ENCODE data around the gene JAK2. TPM values are rescaled to one million over a fixed set of nuclear protein-coding genes. Genes with fewer than 3 reads are reported as not detected.
A peak's percentile ranks its signal among the peaks of the same experiment; 100 is the strongest.
"Not testable (repeated sequence)": the region's sequence is repeated elsewhere in the genome, so short reads cannot be mapped to it uniquely, and the experiment has no call there.

Gene JAK2
- total RNA-seq: 30.8 and 32.0 TPM in 2 replicates

DNA sequence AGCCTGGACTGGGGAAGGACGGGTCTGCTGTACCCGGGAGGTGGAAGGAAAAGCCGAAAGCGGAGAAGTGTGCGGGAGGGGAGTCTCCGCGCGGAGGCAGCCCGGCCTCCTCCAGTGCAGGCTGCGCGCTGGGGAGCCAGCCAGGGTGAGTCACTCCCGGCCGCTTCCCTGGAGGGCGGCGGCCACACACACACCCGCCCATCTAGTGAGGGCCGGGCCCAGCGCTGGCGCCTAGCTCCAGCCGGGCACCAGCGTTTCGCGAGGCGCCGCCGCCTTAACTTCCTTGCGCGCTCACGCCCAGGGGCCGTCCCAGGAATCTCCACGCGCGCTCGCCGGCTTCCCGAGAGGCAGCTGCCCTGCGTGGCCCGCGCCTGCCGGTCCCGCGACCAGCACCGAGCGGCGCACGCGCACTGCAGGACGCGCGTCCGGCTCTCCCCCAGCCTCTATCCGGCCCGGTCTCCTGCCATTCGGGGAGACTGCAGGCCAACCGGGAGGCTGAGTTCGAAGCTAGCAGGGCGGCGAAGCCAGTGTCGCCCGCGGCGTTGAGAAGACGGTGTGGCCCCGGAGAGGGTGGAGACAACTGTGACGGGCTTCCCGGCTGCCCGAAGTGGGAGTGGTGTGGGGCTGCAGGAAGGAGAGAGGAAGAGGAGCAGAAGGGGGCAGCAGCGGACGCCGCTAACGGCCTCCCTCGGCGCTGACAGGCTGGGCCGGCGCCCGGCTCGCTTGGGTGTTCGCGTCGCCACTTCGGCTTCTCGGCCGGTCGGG lies at the start of gene JAK2:
Gene JAK2 (plus strand): TSS at position 652 of the 765 bp plus-strand sequence. CDS start 36,716 bp downstream, outside the sequence.
- Mint-ChIP-seq H3K27ac (peak within 1 kb of the TSS; percentile 96), H3K4me1 (ENCODE audit: low read depth) (peaks cover 54% of the 10 kb centered on the region), H3K36me3 (ENCODE audit: low read depth) (peaks cover 10% of the 10 kb centered on the region), H3K27me3 (ENCODE audit: insufficient read depth) (no peaks in the 10 kb centered on the region), H3K4me3 (peak within 1 kb of the TSS; percentile 92), H3K9me3 (no peaks in the 10 kb centered on the region)
- DNase-seq (ENCODE audit: low spot score): peak; percentile 87
- intact Hi-C loops (cut with micrococcal nuclease): loop anchor here (1.0 to 10.0 kb wide), 18 partner anchors 18 to 1697 kb away; partner anchors contain the start of genes AK3, CD274, CDC37L1 and GLIS3

DNA sequence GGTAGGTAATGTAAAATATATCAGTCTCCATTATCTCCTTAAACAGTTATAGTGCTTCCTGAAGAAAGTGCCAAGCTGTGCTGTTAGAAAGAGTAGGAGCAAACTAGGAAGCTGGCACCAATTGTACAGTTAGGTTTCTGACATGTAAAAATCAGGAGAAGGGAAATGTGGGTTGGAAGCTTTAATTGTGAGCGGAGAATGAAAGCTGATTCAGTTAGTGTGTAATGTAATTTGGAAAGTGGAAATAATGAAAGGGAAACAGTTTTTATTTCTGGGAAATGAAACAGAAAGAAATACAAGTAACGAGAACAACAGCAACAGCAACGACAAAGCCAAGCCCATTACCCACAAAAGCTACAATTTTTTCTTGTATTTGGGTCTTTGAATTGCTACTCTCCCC lies 48.8 kb upstream of the JAK2 start:
- intact Hi-C loops (cut with micrococcal nuclease): loop anchor here (1.0 to 5.0 kb wide), 10 partner anchors 8 to 651 kb away; partner anchors contain the start of genes CD274, JAK2, PLGRKT and RCL1
- Mint-ChIP-seq H3K27me3 (ENCODE audit: insufficient read depth) (no peaks in the 10 kb centered on the region), H3K4me1 (ENCODE audit: low read depth) (peaks cover 55% of the 10 kb centered on the region)

DNA sequence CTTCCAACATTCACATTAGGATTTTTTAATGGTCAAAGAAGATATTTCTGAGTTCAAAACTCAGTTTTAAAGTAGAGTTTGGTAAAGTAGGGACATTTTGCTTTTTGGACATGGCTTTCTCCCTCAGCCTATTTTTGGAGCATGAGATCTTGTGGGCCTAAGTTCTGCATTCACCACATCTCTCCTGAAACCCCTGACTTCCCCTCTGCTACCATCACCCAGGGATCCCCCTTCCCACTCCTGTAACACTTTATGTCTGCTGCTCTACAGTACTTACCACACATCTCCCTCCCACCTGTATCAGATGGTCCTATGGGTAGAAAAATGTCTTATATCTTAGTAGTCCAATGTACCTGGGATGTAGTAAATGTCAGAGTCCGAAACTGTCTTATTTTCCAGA lies 48.2 kb upstream of the JAK2 start:
- DNase-seq (ENCODE audit: low spot score): no peak
- peak overlapping the region; percentile 91 for H3K27ac Mint-ChIP-seq
- intact Hi-C loops (cut with micrococcal nuclease): loop anchor here (1.0 to 5.0 kb wide), 10 partner anchors 7 to 650 kb away; partner anchors contain the start of genes CD274, JAK2, PLGRKT and RCL1
- no peaks in the 10 kb centered on the region for H3K9me3 Mint-ChIP-seq
- no peaks in the 10 kb centered on the region for H3K27me3 Mint-ChIP-seq (ENCODE audit: insufficient read depth)
- H3K4me1 Mint-ChIP-seq (ENCODE audit: low read depth): peaks cover 55% of the 10 kb centered on the region
- peaks cover 3% of the 10 kb centered on the region for H3K36me3 Mint-ChIP-seq (ENCODE audit: low read depth)
- peak overlapping the region; percentile 70 for H3K4me3 Mint-ChIP-seq

More for the DNA sequence above, 48.8 kb upstream of the JAK2 start:
- peaks cover 4% of the 10 kb centered on the region for H3K36me3 Mint-ChIP-seq (ENCODE audit: low read depth)
- peak overlapping the region; percentile 64 for H3K4me3 Mint-ChIP-seq
- no peak for DNase-seq (ENCODE audit: low spot score)
- H3K9me3 Mint-ChIP-seq: no peaks in the 10 kb centered on the region
- H3K27ac Mint-ChIP-seq: peak overlapping the region; percentile 83

DNA sequence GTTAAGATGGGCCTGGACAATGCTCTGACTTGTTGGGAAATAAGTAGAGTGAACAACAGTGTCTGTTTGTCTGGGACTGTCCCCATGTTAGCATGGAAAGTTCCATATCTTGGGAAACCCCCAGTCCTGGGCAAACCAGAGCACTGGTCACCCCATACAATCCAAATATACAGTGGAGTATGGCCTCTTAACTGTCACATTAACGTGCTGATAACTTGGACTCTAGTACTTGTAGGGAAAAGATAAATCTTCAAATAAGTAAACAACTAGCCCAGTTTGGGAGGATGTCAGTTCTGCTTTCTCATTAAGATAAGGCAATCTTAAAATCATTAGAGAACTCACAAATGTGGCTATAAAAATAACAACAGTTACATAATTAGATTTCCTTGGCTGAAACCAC lies 47.6 kb upstream of the JAK2 start:
- peak overlapping the region; percentile 70 for H3K4me3 Mint-ChIP-seq
- peak overlapping the region; percentile 91 for H3K27ac Mint-ChIP-seq
- no peaks in the 10 kb centered on the region for H3K9me3 Mint-ChIP-seq
- no peak for DNase-seq (ENCODE audit: low spot score)
- peaks cover 60% of the 10 kb centered on the region for H3K4me1 Mint-ChIP-seq (ENCODE audit: low read depth)
- H3K27me3 Mint-ChIP-seq (ENCODE audit: insufficient read depth): no peaks in the 10 kb centered on the region
- peaks cover 2% of the 10 kb centered on the region for H3K36me3 Mint-ChIP-seq (ENCODE audit: low read depth)
- intact Hi-C loops (cut with micrococcal nuclease): loop anchor here (2.0 to 5.0 kb wide), 4 partner anchors 145 to 650 kb away; partner anchors contain the start of genes CD274, PLGRKT and RCL1

DNA sequence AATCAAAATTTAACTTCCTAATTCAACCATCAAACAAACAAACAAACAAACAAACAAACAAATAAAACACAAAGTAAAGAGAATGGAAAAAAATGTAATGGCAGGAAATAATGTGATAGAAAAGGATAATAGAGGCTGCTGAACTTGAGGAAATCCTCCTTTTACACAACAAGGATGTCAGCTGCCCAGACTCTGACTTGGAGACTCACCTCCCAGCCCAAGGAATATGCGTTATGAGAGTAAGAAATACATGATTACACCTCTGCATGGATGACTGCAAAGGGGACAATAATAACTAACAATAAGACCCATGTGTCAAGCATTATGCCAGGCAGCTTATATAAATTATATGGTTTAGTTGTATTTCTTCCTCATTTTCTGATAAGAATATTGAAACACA lies 46.6 kb upstream of the JAK2 start:
- intact Hi-C loops (cut with micrococcal nuclease): loop anchor here (2.0 to 5.0 kb wide), 4 partner anchors 260 to 649 kb away; partner anchors contain the start of genes CDC37L1 and PLGRKT
- H3K4me3 Mint-ChIP-seq: peak overlapping the region; percentile 5
- no peaks in the 10 kb centered on the region for H3K9me3 Mint-ChIP-seq
- no peaks in the 10 kb centered on the region for H3K27me3 Mint-ChIP-seq (ENCODE audit: insufficient read depth)
- peaks cover 71% of the 10 kb centered on the region for H3K4me1 Mint-ChIP-seq (ENCODE audit: low read depth)
- DNase-seq (ENCODE audit: low spot score): no peak
- H3K27ac Mint-ChIP-seq: peak overlapping the region; percentile 74
- no peaks in the 10 kb centered on the region for H3K36me3 Mint-ChIP-seq (ENCODE audit: low read depth)

DNA sequence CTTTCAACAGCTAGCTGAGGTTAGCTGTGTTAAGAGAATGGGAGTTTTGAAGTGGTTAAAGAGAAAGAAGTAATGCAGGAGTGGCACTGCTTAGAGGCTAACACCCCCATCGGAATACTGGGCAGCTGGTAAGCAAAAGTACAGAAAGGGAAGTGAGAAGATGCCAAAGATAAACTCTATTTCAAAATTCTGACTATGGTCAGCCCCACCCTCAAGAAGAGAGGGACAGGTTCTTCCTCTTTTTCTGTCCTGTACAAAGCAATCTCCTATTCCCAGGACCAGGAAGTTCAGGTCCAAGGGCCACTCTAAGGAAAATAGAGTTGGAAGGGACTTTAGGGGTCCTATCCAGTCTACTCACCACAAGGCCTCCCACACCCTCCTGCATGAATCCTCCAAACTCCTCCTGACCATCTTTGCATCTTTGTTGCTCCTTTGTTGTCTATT lies 45.9 kb upstream of the JAK2 start:
- Mint-ChIP-seq H3K27me3 (ENCODE audit: insufficient read depth) (no peaks in the 10 kb centered on the region), H3K36me3 (ENCODE audit: low read depth) (no peaks in the 10 kb centered on the region), H3K4me1 (ENCODE audit: low read depth) (peaks cover 75% of the 10 kb centered on the region), H3K9me3 (no peaks in the 10 kb centered on the region), H3K27ac (peak overlapping the region; percentile 74), H3K4me3 (peak overlapping the region; percentile 5)
- peak; percentile 33 for DNase-seq (ENCODE audit: low spot score)
- intact Hi-C loops (cut with micrococcal nuclease): loop anchor here (2.0 to 5.0 kb wide), 4 partner anchors 260 to 648 kb away; partner anchors contain the start of genes CDC37L1 and PLGRKT

DNA sequence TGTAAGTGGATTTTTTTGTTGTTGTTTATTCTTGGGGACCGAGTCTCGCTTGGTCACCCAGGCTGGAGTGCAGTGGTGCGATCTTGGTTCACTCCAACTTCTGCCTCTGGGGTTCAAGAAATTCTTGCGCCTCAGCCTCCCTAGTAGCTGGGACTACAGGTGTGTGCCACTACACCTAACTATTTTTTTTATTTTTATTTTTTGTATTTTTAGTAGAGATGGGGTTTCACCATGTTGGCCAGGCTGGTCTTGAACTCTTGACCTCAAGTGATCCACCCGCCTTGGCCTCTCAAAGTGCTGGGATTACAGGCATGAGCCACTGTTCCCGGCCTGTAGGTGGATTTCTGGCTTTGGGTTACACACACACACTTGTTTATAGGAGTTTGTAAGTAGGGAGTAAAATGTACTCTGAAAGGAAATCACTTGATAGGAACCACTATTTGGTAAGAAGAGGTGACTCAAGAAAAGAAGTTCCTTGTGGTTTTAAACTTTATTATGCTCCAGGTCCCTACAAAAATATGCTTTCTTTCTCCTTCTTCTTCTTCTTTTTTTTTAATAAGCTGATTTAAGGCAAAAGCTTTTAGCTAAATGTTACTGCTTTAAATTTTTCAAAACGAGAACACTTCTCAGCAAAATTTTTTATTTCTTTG lies 42.9 kb upstream of the JAK2 start:
- DNase-seq (ENCODE audit: low spot score); H3K27me3 Mint-ChIP-seq (ENCODE audit: insufficient read depth); H3K36me3 Mint-ChIP-seq (ENCODE audit: low read depth); H3K9me3 Mint-ChIP-seq; intact Hi-C loops (cut with micrococcal nuclease): not testable (repeated sequence)
- Mint-ChIP-seq H3K27ac (peak overlapping the region; percentile 66), H3K4me1 (ENCODE audit: low read depth) (peaks cover 69% of the 10 kb centered on the region), H3K4me3 (peak overlapping the region; percentile 25)

DNA sequence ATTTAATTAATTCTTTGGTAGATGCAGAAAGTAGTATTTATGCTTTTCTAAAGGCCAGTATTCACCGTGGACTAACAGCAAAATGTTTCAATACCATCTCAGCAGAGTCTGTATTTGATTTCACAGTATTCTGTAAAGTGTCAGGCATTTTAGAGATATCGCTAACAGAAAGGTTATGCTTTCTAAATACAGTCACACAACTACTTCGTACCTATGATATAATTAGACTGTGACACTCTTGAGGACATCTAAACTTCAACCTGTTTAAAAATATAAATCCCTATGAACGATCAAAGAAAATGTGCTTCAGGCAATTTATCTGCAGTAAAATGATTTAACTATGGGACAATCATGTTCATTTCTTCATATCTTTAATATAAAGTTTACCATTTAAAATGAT lies 41.7 kb upstream of the JAK2 start:
- intact Hi-C loops (cut with micrococcal nuclease): no loop called here
- Mint-ChIP-seq H3K4me1 (ENCODE audit: low read depth) (peaks cover 57% of the 10 kb centered on the region), H3K27ac (no peak overlapping the region)

DNA sequence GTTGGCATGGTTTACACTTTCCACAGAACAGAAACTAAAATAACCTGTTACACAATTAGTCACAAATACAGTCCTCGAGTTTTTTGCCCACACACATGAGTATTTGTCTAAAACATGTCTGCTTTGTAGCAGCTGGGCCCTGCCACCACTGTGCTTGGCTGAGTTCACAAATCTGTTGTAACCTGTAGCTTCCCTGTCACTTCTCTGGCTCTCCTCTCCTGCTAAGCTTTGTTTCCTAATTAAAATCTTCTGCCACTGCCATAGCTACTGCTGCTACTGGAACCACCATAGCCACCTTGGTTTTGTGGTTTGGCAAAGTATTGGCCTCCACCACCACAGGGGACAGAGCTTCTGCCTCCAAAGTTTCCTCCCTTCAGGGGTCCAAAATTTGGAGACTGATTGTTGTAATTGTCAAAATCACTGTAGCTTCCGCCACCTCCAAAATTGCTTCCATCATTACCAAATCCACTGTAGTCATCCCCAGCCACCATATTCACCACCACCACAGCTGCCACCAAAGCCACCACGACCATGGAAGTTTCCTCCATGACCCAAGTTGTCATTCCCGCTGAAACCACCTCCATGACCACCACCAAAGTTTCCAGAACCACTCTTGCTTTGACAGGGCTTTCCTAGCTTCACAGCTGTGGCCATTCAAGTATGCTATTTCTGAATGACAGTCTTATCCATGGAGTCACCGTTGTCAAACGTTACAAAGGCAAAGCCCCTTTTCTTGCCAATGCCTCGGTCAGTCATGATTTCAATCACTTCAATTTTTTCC lies 40.5 kb upstream of the JAK2 start:
- H3K36me3 Mint-ChIP-seq (ENCODE audit: low read depth); DNase-seq (ENCODE audit: low spot score); H3K9me3 Mint-ChIP-seq; H3K27me3 Mint-ChIP-seq (ENCODE audit: insufficient read depth): not testable (repeated sequence)
- Mint-ChIP-seq H3K27ac (peak overlapping the region; percentile 90), H3K4me1 (ENCODE audit: low read depth) (peaks cover 45% of the 10 kb centered on the region), H3K4me3 (peak overlapping the region; percentile 38)
- intact Hi-C loops (cut with micrococcal nuclease): loop anchor here (1.0 kb wide), 3 partner anchors 8 to 39 kb away; no protein-coding TSS in a partner anchor

More for the DNA sequence above, 41.7 kb upstream of the JAK2 start:
- DNase-seq (ENCODE audit: low spot score): no peak
- H3K4me3 Mint-ChIP-seq: no peak overlapping the region
- peaks cover 1% of the 10 kb centered on the region for H3K36me3 Mint-ChIP-seq (ENCODE audit: low read depth)
- no peaks in the 10 kb centered on the region for H3K27me3 Mint-ChIP-seq (ENCODE audit: insufficient read depth)
- H3K9me3 Mint-ChIP-seq: no peaks in the 10 kb centered on the region

DNA sequence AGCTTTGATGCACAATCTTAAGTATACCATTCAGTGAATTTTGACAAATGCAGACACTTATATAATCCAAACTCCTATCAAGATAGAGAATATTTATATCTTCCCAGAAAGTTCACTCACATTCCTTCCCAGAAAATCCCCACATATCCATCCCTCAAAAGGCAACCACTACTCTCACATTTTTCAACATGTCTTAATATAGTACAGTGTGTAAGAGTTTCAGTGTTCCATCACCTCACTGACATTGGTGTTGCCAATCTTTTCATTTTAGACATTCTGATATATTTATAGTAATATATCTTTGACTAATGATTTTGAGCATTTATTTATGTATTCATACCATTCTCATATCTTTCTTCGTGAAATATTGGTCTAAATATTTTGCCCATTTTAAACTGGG lies 38.1 kb upstream of the JAK2 start:
- H3K27ac Mint-ChIP-seq: no peak overlapping the region
- intact Hi-C loops (cut with micrococcal nuclease): no loop called here
- H3K9me3 Mint-ChIP-seq: no peaks in the 10 kb centered on the region
- peaks cover 1% of the 10 kb centered on the region for H3K36me3 Mint-ChIP-seq (ENCODE audit: low read depth)
- no peak for DNase-seq (ENCODE audit: low spot score)
- no peak overlapping the region for H3K4me3 Mint-ChIP-seq
- H3K27me3 Mint-ChIP-seq (ENCODE audit: insufficient read depth): no peaks in the 10 kb centered on the region
- H3K4me1 Mint-ChIP-seq (ENCODE audit: low read depth): peaks cover 30% of the 10 kb centered on the region

DNA sequence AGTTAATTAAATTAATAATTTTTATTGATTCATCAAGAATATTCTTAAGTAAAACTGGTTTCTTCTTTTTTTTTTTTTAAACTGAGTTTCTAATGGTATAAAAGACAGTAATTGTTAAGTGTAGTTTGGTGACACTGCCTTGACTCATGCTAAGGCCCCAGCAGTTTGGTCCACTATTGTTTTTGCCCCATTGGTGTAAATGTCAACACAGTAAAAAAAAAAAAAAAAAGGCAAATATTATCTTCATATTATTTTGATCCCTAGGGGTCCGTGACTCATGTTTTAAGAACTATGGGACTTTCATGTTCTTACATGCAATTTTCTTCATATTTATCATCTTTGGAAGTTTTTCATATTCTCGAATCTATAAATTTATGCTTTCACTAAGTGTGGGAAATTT lies 29.2 kb upstream of the JAK2 start:
- Mint-ChIP-seq H3K36me3 (ENCODE audit: low read depth) (peaks cover 4% of the 10 kb centered on the region), H3K27ac (no peak overlapping the region), H3K27me3 (ENCODE audit: insufficient read depth) (peaks cover 2% of the 10 kb centered on the region), H3K4me1 (ENCODE audit: low read depth) (no peaks in the 10 kb centered on the region), H3K4me3 (no peak overlapping the region), H3K9me3 (peaks cover 3% of the 10 kb centered on the region)
- DNase-seq (ENCODE audit: low spot score): no peak
- intact Hi-C loops (cut with micrococcal nuclease): no loop called here

DNA sequence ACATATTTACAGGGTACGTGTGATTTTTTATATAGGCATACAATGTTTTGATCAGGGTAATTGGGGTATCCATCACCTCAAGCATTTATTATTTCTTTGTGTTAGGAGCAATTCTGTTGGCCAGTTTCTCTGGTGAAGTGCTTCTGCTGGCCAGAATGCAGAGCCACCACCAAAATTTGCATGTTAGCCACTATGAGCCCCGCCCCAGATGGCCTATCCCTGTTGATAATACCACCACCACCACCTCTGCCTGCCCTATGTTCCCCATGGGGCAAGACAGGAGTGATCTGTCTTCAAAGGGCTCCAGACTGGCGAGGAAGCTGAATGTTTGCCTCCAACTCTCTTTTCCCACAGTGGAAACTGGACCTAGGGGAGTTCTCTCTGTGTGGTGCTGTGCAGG lies 26.0 kb upstream of the JAK2 start:
- Mint-ChIP-seq H3K27ac (no peak overlapping the region), H3K4me1 (ENCODE audit: low read depth) (peaks cover 12% of the 10 kb centered on the region), H3K9me3 (peaks cover 13% of the 10 kb centered on the region), H3K27me3 (ENCODE audit: insufficient read depth) (no peaks in the 10 kb centered on the region), H3K4me3 (no peak overlapping the region), H3K36me3 (ENCODE audit: low read depth) (peaks cover 7% of the 10 kb centered on the region)
- intact Hi-C loops (cut with micrococcal nuclease): no loop called here
- no peak for DNase-seq (ENCODE audit: low spot score)
